IMR-90 (cell line): ENCODE results near the gene CRYGN. TPM values are rescaled to one million over a fixed set of nuclear protein-coding genes. Genes with fewer than 3 reads are reported as not detected.

Experiments
- ATAC-seq: fragments of 200-7000 bp; cut with Tn5 transposase; 2 replicates; pipeline ENCODE4 v1.9.1; 2020; ENCODE audit warnings: low read depth, mild to moderate bottlenecking, moderate library complexity
- BruUV-seq: library from RNA; stranded (reverse); fragments of 400-500 nt; replicated peaks from 2 replicates; lab custom pipeline; 2021; lab: Mats Ljungman, UMichigan
- CTCF ChIA-PET: fragments of 300-600 bp; formaldehyde crosslinking; extraction: SDS; loops from one replicate; lab custom pipeline; 2021; ENCODE audit warnings: antibody characterized with exemption; lab: Yijun Ruan, JAX
- POLR2A ChIA-PET: fragments of 300-600 bp; sonication (Branson Sonifier 250); formaldehyde crosslinking; loops from one replicate; lab custom pipeline; 2022; ENCODE audit warnings: antibody characterized with exemption; ENCODE audit not compliant: unreplicated experiment; lab: Charles Lee
- DNase-seq: peaks from one replicate; pipeline ENCODE4 v3.0.0; 2013
- H2AFZ ChIP-seq: replicated peaks from 2 replicates; pipeline ENCODE3; 2013; ENCODE audit warnings: low read length, mild to moderate bottlenecking; ENCODE audit not compliant: poor library complexity
- H2AK5ac ChIP-seq: 2 replicates; pipeline ENCODE4 v1.6.1; 2013; ENCODE audit warnings: low read depth, low read length, inconsistent platforms
- H2AK9ac ChIP-seq: replicated peaks from 2 replicates; pipeline ENCODE3; 2013; ENCODE audit warnings: mild to moderate bottlenecking, low read depth, low read length, moderate library complexity; ENCODE audit not compliant: poor library complexity
- H2BK120ac ChIP-seq: 2 replicates; pipeline ENCODE4 v1.6.1; 2013; ENCODE audit warnings: low read depth, low read length, inconsistent platforms
- H2BK15ac ChIP-seq: 3 replicates; pipeline ENCODE4 v1.6.1; 2013; ENCODE audit warnings: low read depth, low read length, inconsistent platforms
- H2BK20ac ChIP-seq: 2 replicates; pipeline ENCODE4 v1.6.1; 2013; ENCODE audit warnings: low read depth, mild to moderate bottlenecking, inconsistent platforms, low read length, moderate library complexity
- H2BK5ac ChIP-seq: 2 replicates; pipeline ENCODE4 v1.6.1; 2013; ENCODE audit warnings: mild to moderate bottlenecking, low read depth, low read length, inconsistent platforms; ENCODE audit not compliant: poor library complexity, severe bottlenecking
- H3K14ac ChIP-seq: replicated peaks from 2 replicates; pipeline ENCODE4 v1.6.1; 2013; ENCODE audit warnings: low read depth, low read length, inconsistent platforms
- H3K18ac ChIP-seq: 2 replicates; pipeline ENCODE4 v1.6.1; 2013; ENCODE audit warnings: low read depth, low read length, control low read depth
- H3K23ac ChIP-seq: 2 replicates; pipeline ENCODE4 v1.6.1; 2013; ENCODE audit warnings: low read depth, low read length, inconsistent platforms
- H3K27ac ChIP-seq: 2 replicates; pipeline ENCODE4 v1.5.1; 2013; ENCODE audit warnings: mild to moderate bottlenecking, control low read depth, low read length; ENCODE audit not compliant: insufficient read depth
- H3K27me3 ChIP-seq: 2 replicates; pipeline ENCODE4 v1.6.1; 2013; ENCODE audit warnings: low read length; ENCODE audit not compliant: control insufficient read depth, insufficient read depth
- H3K36me3 ChIP-seq: 2 replicates; pipeline ENCODE4 v1.6.1; 2013; ENCODE audit warnings: low read length, mixed read lengths; ENCODE audit not compliant: control insufficient read depth, insufficient read depth
- H3K4ac ChIP-seq: 2 replicates; pipeline ENCODE4 v1.6.1; 2013; ENCODE audit warnings: low read depth, low read length, inconsistent platforms
- H3K4me1 ChIP-seq: 2 replicates; pipeline ENCODE4 v1.6.1; 2013; ENCODE audit warnings: low read length, mixed read lengths; ENCODE audit not compliant: control insufficient read depth, insufficient read depth
- H3K4me2 ChIP-seq: 2 replicates; pipeline ENCODE4 v1.6.1; 2013; ENCODE audit warnings: low read depth, mild to moderate bottlenecking, control low read depth, low read length, moderate library complexity
- H3K4me3 ChIP-seq: 2 replicates; pipeline ENCODE4 v1.5.1; 2013; ENCODE audit warnings: low read depth, mild to moderate bottlenecking, control low read depth, low read length, moderate library complexity; ENCODE audit not compliant: insufficient read depth
- H3K56ac ChIP-seq: 2 replicates; pipeline ENCODE4 v1.6.1; 2013; ENCODE audit warnings: low read length, inconsistent platforms; ENCODE audit not compliant: insufficient read depth; ENCODE audit errors: extremely low read depth
- H3K79me1 ChIP-seq, 2 experiments: 2 replicates each; pipeline ENCODE4 v1.6.1; 2013; ENCODE audit warnings: low read length in 2 of 2, inconsistent platforms in 1 of 2, low read depth in 1 of 2
- H3K9ac ChIP-seq: 2 replicates; pipeline ENCODE4 v1.6.1; 2013; ENCODE audit warnings: low read depth, low read length, control low read depth
- H3K9me1 ChIP-seq: 2 replicates; pipeline ENCODE4 v1.6.1; 2013; ENCODE audit warnings: low read length, inconsistent platforms; ENCODE audit not compliant: insufficient read depth
- H3K9me3 ChIP-seq: 2 replicates; pipeline ENCODE4 v1.6.1; 2013; ENCODE audit warnings: low read length; ENCODE audit not compliant: control insufficient read depth, insufficient read depth
- H4K20me1 ChIP-seq: 2 replicates; pipeline ENCODE4 v1.6.1; 2013; ENCODE audit warnings: low read length, inconsistent platforms; ENCODE audit not compliant: insufficient read depth
- H4K5ac ChIP-seq: 2 replicates; pipeline ENCODE4 v1.6.1; 2013; ENCODE audit warnings: mild to moderate bottlenecking, low read depth, low read length, control low read depth
- H4K8ac ChIP-seq, 2 experiments: 2 replicates each; pipeline ENCODE4 v1.6.1; 2013; ENCODE audit warnings: low read depth in 2 of 2, low read length in 2 of 2, control low read depth in 1 of 2, inconsistent platforms in 1 of 2
- H4K91ac ChIP-seq: 2 replicates; pipeline ENCODE4 v1.6.1; 2013; ENCODE audit warnings: low read depth, low read length, inconsistent platforms; ENCODE audit not compliant: insufficient read depth
- BHLHE40 ChIP-seq: fragments of 150-350 bp; IDR thresholded peaks from 2 replicates; pipeline ENCODE4 v1.6.1; 2016; ENCODE audit warnings: mild to moderate bottlenecking, low read depth, low read length
- CEBPB ChIP-seq: IDR thresholded peaks from 2 replicates; pipeline ENCODE4 v1.6.1; 2012; ENCODE audit warnings: low read depth, low read length, improper control_type of control experiment
- CHD1 ChIP-seq: IDR thresholded peaks from 2 replicates; pipeline ENCODE4 v1.6.1; 2012; ENCODE audit warnings: low read depth, low read length, improper control_type of control experiment
- CTCF ChIP-seq: conservative IDR thresholded peaks from 2 replicates; pipeline ENCODE4 v1.5.1; 2012; ENCODE audit warnings: mild to moderate bottlenecking, low read depth, low read length, improper control_type of control experiment
- ELK1 ChIP-seq: fragments of 150-350 bp; IDR thresholded peaks from 2 replicates; pipeline ENCODE4 v1.6.1; 2016; ENCODE audit warnings: low read depth, mild to moderate bottlenecking, low read length, moderate library complexity, borderline replicate concordance
- FOS ChIP-seq: fragments of 150-350 bp; IDR thresholded peaks from 2 replicates; pipeline ENCODE4 v1.6.1; 2016; ENCODE audit warnings: low read depth, low read length
- MAZ ChIP-seq: IDR thresholded peaks from 2 replicates; pipeline ENCODE4 v1.6.1; 2012; ENCODE audit warnings: low read depth, mild to moderate bottlenecking, low read length, improper control_type of control experiment, moderate library complexity, borderline replicate concordance
- MXI1 ChIP-seq: IDR thresholded peaks from 2 replicates; pipeline ENCODE4 v1.6.1; 2012; ENCODE audit warnings: low read depth, mild to moderate bottlenecking, low read length, moderate library complexity, borderline replicate concordance
- NFE2L2 ChIP-seq: fragments of 150-350 bp; IDR thresholded peaks from 2 replicates; pipeline ENCODE4 v1.6.1; 2016; ENCODE audit warnings: low read depth, mild to moderate bottlenecking, low read length
- POLR2A ChIP-seq: IDR thresholded peaks from 2 replicates; pipeline ENCODE4 v1.6.1; 2012; ENCODE audit warnings: mild to moderate bottlenecking, low read depth, low read length
- RFX5 ChIP-seq: IDR thresholded peaks from 2 replicates; pipeline ENCODE4 v1.8.0; 2012; ENCODE audit warnings: low read depth, mild to moderate bottlenecking, low read length, moderate library complexity
- SMC3 ChIP-seq: fragments of 150-350 bp; IDR thresholded peaks from 2 replicates; pipeline ENCODE4 v1.6.1; 2016; ENCODE audit warnings: low read depth, mild to moderate bottlenecking, antibody characterized with exemption, low read length, moderate library complexity
- USF2 ChIP-seq: fragments of 150-350 bp; IDR thresholded peaks from 2 replicates; pipeline ENCODE4 v1.6.1; 2017; ENCODE audit warnings: mild to moderate bottlenecking, antibody characterized with exemption, low read length, low read depth
- WGBS, 2 experiments: methylation state at CpG; one replicate each; pipeline versions ENCODE4 v1.1.5 to v1.1.7; 2013; ENCODE audit warnings: missing lambda C conversion rate in 2 of 2; ENCODE audit not compliant: insufficient read length in 1 of 2; ENCODE audit errors: extremely low coverage in 2 of 2; 5-methylcytosine and 5-hydroxymethylcytosine counted together
- dilution Hi-C: fragments of 300-500 bp; cut with HindIII; formaldehyde crosslinking; loops from one replicate; pipeline ENCODE4 v1.14.3; 2018; ENCODE audit warnings: low sequenced_read_pairs; ENCODE audit not compliant: unreplicated experiment
- in situ Hi-C: fragments of 300-500 bp; cut with MboI; formaldehyde crosslinking; loops from 3 replicates; pipeline ENCODE4 v1.14.3; 2019; ENCODE audit warnings: low sequenced_read_pairs, inconsistent platforms, mixed read lengths
- intact Hi-C: fragments of 100-400 bp; cut with micrococcal nuclease; formaldehyde crosslinking; loops from 2 replicates; pipeline ENCODE4 v1.10.0; 2022
- polyA plus RNA-seq, 3 experiments: library from polyadenylated mRNA; depleted of rRNA; stranded (reverse); fragments of >200 nt; gene quantifications; 2 replicates each; pipeline ENCODE4 v1.2.3, GENCODE V29; 2012; ENCODE audit warnings: low replicate concordance in 1 of 3
- total RNA-seq: library from RNA; depleted of rRNA; stranded (reverse); fragments of >200 nt; gene quantifications from 2 replicates; pipeline ENCODE4 v1.2.3, GENCODE V29; 2012

CRYGN gene
- total and polyA plus RNA-seq, 2 of the 4 experiments (the other 2 are of a cell fraction): not detected

- Histone ChIP-seq H3K36me3 (no peaks in the 10 kb centered on the region), H3K23ac (no peak overlapping the region), H3K56ac (no peak overlapping the region), H2BK15ac (no peak overlapping the region), H3K9me1 (no peaks in the 10 kb centered on the region), H3K18ac (no peak overlapping the region), H3K27me3 (no peaks in the 10 kb centered on the region; the same call in none of the 2 replicates), H4K8ac (no peak overlapping the region), H3K4me3 (no peak overlapping the region), H4K20me1 (no peaks in the 10 kb centered on the region), H3K4me2 (no peak overlapping the region), H2BK120ac (no peak overlapping the region), H3K4ac (no peak overlapping the region), H3K4me1 (no peaks in the 10 kb centered on the region; the same call in 1 of the 2 replicates), H3K14ac (no peak overlapping the region), H2BK20ac (no peak overlapping the region), H2AK9ac (no peak overlapping the region), H2AFZ (no peak overlapping the region), H4K91ac (no peak overlapping the region), H2BK5ac (no peak overlapping the region), H3K9me3 (no peaks in the 10 kb centered on the region), H4K5ac (no peak overlapping the region), H3K79me1 (no peaks in the 10 kb centered on the region), H3K9ac (no peak overlapping the region), H3K27ac (no peak overlapping the region), H2AK5ac (no peak overlapping the region)
- intact Hi-C loops (no loop called here), dilution Hi-C loops (no loop called here), in situ Hi-C loops (loop anchor here (25.0 kb wide), 1 partner anchor 311 kb away; no protein-coding TSS in a partner anchor)
- ATAC-seq: no peak
- CTCF ChIA-PET: interaction anchor here (0.7 kb wide), 2 partner anchors 37 to 49 kb away, joined by 4 read pairs; no protein-coding TSS in a partner anchor
- WGBS, 2 experiments: no CpG with 5 or more reads among the region's 5 CpGs
- BruUV-seq: no TSS peak
- POLR2A ChIA-PET: no interaction called here
- DNase-seq: no peak
- TF ChIP-seq NFE2L2 (no peak), BHLHE40 (no peak), RFX5 (no peak), MXI1 (no peak), FOS (no peak), ELK1 (no peak), CTCF (no peak), MAZ (no peak), SMC3 (no peak), CHD1 (no peak), POLR2A (no peak), CEBPB (no peak), USF2 (no peak)
Observed at GRCh38 chr7:151451156-151451555, 11.2 kb upstream of the CRYGN start.
